ENCODE results near the gene TMIGD2. TPM values are rescaled to one million over a fixed set of nuclear protein-coding genes. Genes with fewer than 3 reads are reported as not detected.
A peak's percentile ranks its signal among the peaks of the same experiment; 100 is the strongest.
"Not testable (repeated sequence)": the region's sequence is repeated elsewhere in the genome, so short reads cannot be mapped to it uniquely, and the experiment has no call there.

TMIGD2 gene
- total RNA-seq (4.8 TPM), polyA plus RNA-seq (10 to 100 TPM in 2 of 4 donors, 1 to 10 TPM in 2; 4.8 to 17.1 (median 11.1) TPM)

GRCh38 chr19:4302243-4302640 is at the start of gene TMIGD2:
TMIGD2 (minus strand) TSS chr19:4302389; CDS start chr19:4302385, 4 bp downstream.
- Mint-ChIP-seq H3K4me3 (peak within 1 kb of the TSS; percentile 85 to 91 (median 90)), H3K36me3 (no peaks in the 10 kb centered on the region), H3K4me1 (peaks cover 0 to 51% (median 11%) of the 10 kb centered on the region in 4 donors), H3K27ac (peak within 1 kb of the TSS; percentile 88 to 91 (median 91)), H3K27me3 (peaks cover 4% of the 10 kb centered on the region), H3K9me3 (peaks cover 0 to 2% (median 0%) of the 10 kb centered on the region in 7 donors)
- H3K9me3 ChIP-seq (ENCODE audit: control insufficient read depth in 2 of 2, low read length in 2 of 2): no peaks in the 10 kb centered on the region
- H3K4me1 ChIP-seq (ENCODE audit: control insufficient read depth, insufficient read depth, low read length, poor library complexity, severe bottlenecking): peaks cover 15% of the 10 kb centered on the region
- peak within 1 kb of the TSS; percentile 44 for H3K4me3 ChIP-seq (ENCODE audit: low read depth, low read length)
- DNase-seq (peak in 1 of 3 donors; percentile 30), ATAC-seq (ENCODE audit: low read depth in 2 of 2) (peak in 1 of 2 donors; percentile 4)
- no peaks in the 10 kb centered on the region for H3K36me3 ChIP-seq (ENCODE audit: control insufficient read depth, insufficient read depth, low read length)
- no peak within 1 kb of the TSS for H3K27ac ChIP-seq (ENCODE audit: insufficient read depth, low read length, poor library complexity, severe bottlenecking)
- H3K27me3 ChIP-seq (ENCODE audit: control insufficient read depth, insufficient read depth, low read length): no peaks in the 10 kb centered on the region

- H3K27me3 ChIP-seq (ENCODE audit: control insufficient read depth, insufficient read depth, low read length): no peaks in the 10 kb centered on the region
- DNase-seq (no peak), ATAC-seq (ENCODE audit: low read depth in 2 of 2) (no peak)
- peaks cover 3% of the 10 kb centered on the region for H3K4me1 ChIP-seq (ENCODE audit: control insufficient read depth, insufficient read depth, low read length, poor library complexity, severe bottlenecking)
- no peak overlapping the region for H3K27ac ChIP-seq (ENCODE audit: insufficient read depth, low read length, poor library complexity, severe bottlenecking)
- Mint-ChIP-seq H3K4me3 (no peak overlapping the region), H3K4me1 (peaks cover 0 to 7% (median 3%) of the 10 kb centered on the region in 4 donors), H3K27ac (no peak overlapping the region), H3K27me3 (no peaks in the 10 kb centered on the region), H3K36me3 (peaks cover 9% of the 10 kb centered on the region), H3K9me3 (no peaks in the 10 kb centered on the region)
- H3K36me3 ChIP-seq (ENCODE audit: control insufficient read depth, insufficient read depth, low read length): no peaks in the 10 kb centered on the region
- no peak overlapping the region for H3K4me3 ChIP-seq (ENCODE audit: low read depth, low read length)
- no peaks in the 10 kb centered on the region for H3K9me3 ChIP-seq (ENCODE audit: control insufficient read depth in 2 of 2, low read length in 2 of 2)
These were observed 48.5 kb upstream of the TMIGD2 start for GRCh38 chr19:4350726-4351125.

GRCh38 chr19:4350111-4350510 is 47.9 kb upstream of the TMIGD2 start:
- DNase-seq: no peak
- H3K27me3 Mint-ChIP-seq: no peaks in the 10 kb centered on the region
- Histone ChIP-seq H3K27ac (ENCODE audit: insufficient read depth, low read length, poor library complexity, severe bottlenecking) (no peak overlapping the region), H3K4me1 (ENCODE audit: control insufficient read depth, insufficient read depth, low read length, poor library complexity, severe bottlenecking) (peaks cover 5% of the 10 kb centered on the region), H3K27me3 (ENCODE audit: control insufficient read depth, insufficient read depth, low read length) (no peaks in the 10 kb centered on the region), H3K36me3 (ENCODE audit: control insufficient read depth, insufficient read depth, low read length) (no peaks in the 10 kb centered on the region), H3K4me3 (ENCODE audit: low read depth, low read length) (no peak overlapping the region), H3K9me3 (ENCODE audit: control insufficient read depth in 2 of 2, low read length in 2 of 2) (no peaks in the 10 kb centered on the region)
- ATAC-seq (ENCODE audit: low read depth in 2 of 2): peak in 1 of 2 donors; percentile 9
- H3K36me3 Mint-ChIP-seq: peaks cover 9% of the 10 kb centered on the region
- H3K4me3 Mint-ChIP-seq: no peak overlapping the region
- peaks cover 0 to 12% (median 8%) of the 10 kb centered on the region in 4 donors for H3K4me1 Mint-ChIP-seq
- H3K9me3 Mint-ChIP-seq: no peaks in the 10 kb centered on the region
- peak overlapping the region in 1 of 3 donors; percentile 71 for H3K27ac Mint-ChIP-seq

- ATAC-seq (ENCODE audit: low read depth in 2 of 2); H3K27me3 Mint-ChIP-seq; H3K9me3 ChIP-seq (ENCODE audit: control insufficient read depth in 2 of 2, low read length in 2 of 2); H3K4me3 ChIP-seq (ENCODE audit: low read depth, low read length); DNase-seq; H3K27ac ChIP-seq (ENCODE audit: insufficient read depth, low read length, poor library complexity, severe bottlenecking); H3K4me3 Mint-ChIP-seq; H3K4me1 ChIP-seq (ENCODE audit: control insufficient read depth, insufficient read depth, low read length, poor library complexity, severe bottlenecking); H3K36me3 Mint-ChIP-seq; H3K9me3 Mint-ChIP-seq; H3K36me3 ChIP-seq (ENCODE audit: control insufficient read depth, insufficient read depth, low read length); H3K27ac Mint-ChIP-seq; H3K27me3 ChIP-seq (ENCODE audit: control insufficient read depth, insufficient read depth, low read length): not testable (repeated sequence)
- peaks cover 0 to 14% (median 8%) of the 10 kb centered on the region in 4 donors for H3K4me1 Mint-ChIP-seq
These were observed 47.0 kb upstream of the TMIGD2 start for GRCh38 chr19:4349225-4349624.

GRCh38 chr19:4347521-4347920 is 45.3 kb upstream of the TMIGD2 start:
- no peak for DNase-seq
- Histone ChIP-seq H3K4me3 (ENCODE audit: low read depth, low read length) (no peak overlapping the region), H3K9me3 (ENCODE audit: control insufficient read depth in 2 of 2, low read length in 2 of 2) (no peaks in the 10 kb centered on the region), H3K4me1 (ENCODE audit: control insufficient read depth, insufficient read depth, low read length, poor library complexity, severe bottlenecking) (peaks cover 12% of the 10 kb centered on the region), H3K27me3 (ENCODE audit: control insufficient read depth, insufficient read depth, low read length) (no peaks in the 10 kb centered on the region), H3K27ac (ENCODE audit: insufficient read depth, low read length, poor library complexity, severe bottlenecking) (no peak overlapping the region), H3K36me3 (ENCODE audit: control insufficient read depth, insufficient read depth, low read length) (no peaks in the 10 kb centered on the region)
- peaks cover 0 to 27% (median 11%) of the 10 kb centered on the region in 4 donors for H3K4me1 Mint-ChIP-seq
- H3K27me3 Mint-ChIP-seq: peaks cover 5% of the 10 kb centered on the region
- no peak for ATAC-seq (ENCODE audit: low read depth in 2 of 2)
- H3K4me3 Mint-ChIP-seq: peak overlapping the region in 1 of 4 donors; percentile 5
- H3K36me3 Mint-ChIP-seq: peaks cover 9% of the 10 kb centered on the region
- no peaks in the 10 kb centered on the region for H3K9me3 Mint-ChIP-seq
- no peak overlapping the region for H3K27ac Mint-ChIP-seq

- peak overlapping the region; percentile 24 to 80 (median 75) for H3K4me3 Mint-ChIP-seq
These were observed 43.8 kb upstream of the TMIGD2 start for GRCh38 chr19:4346020-4346383.

GRCh38 chr19:4345342-4346019 is 43.3 kb upstream of the TMIGD2 start:
- Mint-ChIP-seq H3K4me1 (peaks cover 0 to 37% (median 14%) of the 10 kb centered on the region in 4 donors), H3K27me3 (peaks cover 5% of the 10 kb centered on the region), H3K36me3 (peaks cover 9% of the 10 kb centered on the region), H3K9me3 (peaks cover 0 to 2% (median 0%) of the 10 kb centered on the region in 7 donors), H3K27ac (peak overlapping the region in 2 of 3 donors; percentile 44 to 46), H3K4me3 (peak overlapping the region; percentile 69 to 84 (median 76))
- ATAC-seq (ENCODE audit: low read depth in 2 of 2) (no peak), DNase-seq (no peak)
- Histone ChIP-seq H3K27me3 (ENCODE audit: control insufficient read depth, insufficient read depth, low read length) (no peaks in the 10 kb centered on the region), H3K4me1 (ENCODE audit: control insufficient read depth, insufficient read depth, low read length, poor library complexity, severe bottlenecking) (peaks cover 17% of the 10 kb centered on the region), H3K36me3 (ENCODE audit: control insufficient read depth, insufficient read depth, low read length) (no peaks in the 10 kb centered on the region), H3K9me3 (ENCODE audit: control insufficient read depth in 2 of 2, low read length in 2 of 2) (no peaks in the 10 kb centered on the region), H3K4me3 (ENCODE audit: low read depth, low read length) (no peak overlapping the region), H3K27ac (ENCODE audit: insufficient read depth, low read length, poor library complexity, severe bottlenecking) (no peak overlapping the region)

More at GRCh38 chr19:4346020-4346383, 43.8 kb upstream of the TMIGD2 start:
- peak overlapping the region in 1 of 3 donors; percentile 26 for H3K27ac Mint-ChIP-seq
- Histone ChIP-seq H3K27me3 (ENCODE audit: control insufficient read depth, insufficient read depth, low read length) (no peaks in the 10 kb centered on the region), H3K4me3 (ENCODE audit: low read depth, low read length) (no peak overlapping the region), H3K36me3 (ENCODE audit: control insufficient read depth, insufficient read depth, low read length) (no peaks in the 10 kb centered on the region), H3K4me1 (ENCODE audit: control insufficient read depth, insufficient read depth, low read length, poor library complexity, severe bottlenecking) (peaks cover 17% of the 10 kb centered on the region), H3K27ac (ENCODE audit: insufficient read depth, low read length, poor library complexity, severe bottlenecking) (no peak overlapping the region), H3K9me3 (ENCODE audit: control insufficient read depth in 2 of 2, low read length in 2 of 2) (no peaks in the 10 kb centered on the region)
- H3K27me3 Mint-ChIP-seq: peaks cover 5% of the 10 kb centered on the region
- peaks cover 0 to 33% (median 12%) of the 10 kb centered on the region in 4 donors for H3K4me1 Mint-ChIP-seq
- H3K9me3 Mint-ChIP-seq: peaks cover 0 to 2% (median 0%) of the 10 kb centered on the region in 7 donors
- ATAC-seq (ENCODE audit: low read depth in 2 of 2) (no peak), DNase-seq (no peak)
- peaks cover 9% of the 10 kb centered on the region for H3K36me3 Mint-ChIP-seq

Measured in CD4-positive, CD25-positive, alpha-beta regulatory T cell (primary cell).